Measurements from ENCODE around the gene ATP2B2.

ATP2B2 gene

GRCh38 chr3:10473581-10474274, 31.7 kb downstream of the ATP2B2 start (continued):
- TF ChIP-seq PRDM2 (tag by site-specific recombination; IDR thresholded peaks at IDR 0.05; ENCODE audit: borderline replicate concordance) = no peak
- TF ChIP-seq, protein P1, sequence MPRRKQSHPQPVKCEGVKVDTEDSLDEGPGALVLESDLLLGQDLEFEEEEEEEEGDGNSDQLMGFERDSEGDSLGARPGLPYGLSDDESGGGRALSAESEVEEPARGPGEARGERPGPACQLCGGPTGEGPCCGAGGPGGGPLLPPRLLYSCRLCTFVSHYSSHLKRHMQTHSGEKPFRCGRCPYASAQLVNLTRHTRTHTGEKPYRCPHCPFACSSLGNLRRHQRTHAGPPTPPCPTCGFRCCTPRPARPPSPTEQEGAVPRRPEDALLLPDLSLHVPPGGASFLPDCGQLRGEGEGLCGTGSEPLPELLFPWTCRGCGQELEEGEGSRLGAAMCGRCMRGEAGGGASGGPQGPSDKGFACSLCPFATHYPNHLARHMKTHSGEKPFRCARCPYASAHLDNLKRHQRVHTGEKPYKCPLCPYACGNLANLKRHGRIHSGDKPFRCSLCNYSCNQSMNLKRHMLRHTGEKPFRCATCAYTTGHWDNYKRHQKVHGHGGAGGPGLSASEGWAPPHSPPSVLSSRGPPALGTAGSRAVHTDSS (tag by site-specific recombination; IDR thresholded peaks at IDR 0.05) = no peak
- TF ChIP-seq ZFP37 (tag by site-specific recombination; IDR thresholded peaks at IDR 0.05) = no peak

DNA sequence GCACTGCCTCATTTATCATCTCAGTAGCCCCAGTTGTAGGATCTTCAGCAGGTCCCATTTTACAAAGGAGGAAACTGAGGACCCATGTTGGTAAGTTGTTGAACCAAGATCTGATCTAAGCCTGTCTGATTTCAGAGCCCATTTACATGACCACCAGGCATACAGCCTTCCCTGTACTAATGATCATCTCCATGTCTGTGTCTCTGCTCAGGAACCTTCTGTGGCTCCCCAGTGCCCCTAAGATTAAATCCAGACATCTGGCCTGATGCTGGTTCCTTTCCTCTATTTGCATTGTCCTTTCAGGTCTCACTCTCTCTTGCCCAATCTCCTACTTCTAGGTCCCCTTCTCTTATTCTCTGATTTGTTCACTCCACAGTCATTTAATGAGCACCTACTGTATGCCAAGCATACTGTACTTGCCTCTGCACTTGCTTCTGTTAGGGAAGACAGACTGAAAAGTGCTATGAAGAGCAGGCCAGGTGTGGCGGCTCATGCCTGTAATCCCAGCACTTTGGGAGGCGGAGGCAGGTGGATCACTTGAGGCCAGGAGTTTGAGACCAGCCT, 32.4 kb downstream of the ATP2B2 start:
- Histone ChIP-seq H3K9me3 (ENCODE audit: control insufficient read depth, insufficient read depth, low read depth, low read length) (no peaks in the 10 kb centered on the region), H3K36me3 (ENCODE audit: control insufficient read depth in 2 of 2, insufficient read depth in 1 of 2, low read length in 2 of 2) (no peaks in the 10 kb centered on the region), H3K27ac (ENCODE audit: extremely low read depth, low read depth, low read length) (no peak overlapping the region), H3K4me1 (ENCODE audit: control insufficient read depth, insufficient read depth, low read length) (no peaks in the 10 kb centered on the region), H3K4me3 (ENCODE audit: low read depth, low read length) (no peak overlapping the region)
- TF ChIP-seq ZNF16 (tag by site-specific recombination; IDR thresholded peaks at IDR 0.05; ENCODE audit: low read depth) = peak; percentile 82
- TF ChIP-seq ZXDB (tag by site-specific recombination; IDR thresholded peaks at IDR 0.05) = no peak
- no peak for TF ChIP-seq ZNF416 (tag by site-specific recombination; IDR thresholded peaks at IDR 0.05)
- TF ChIP-seq GLIS2 (tag by site-specific recombination; IDR thresholded peaks at IDR 0.05) = no peak
- TF ChIP-seq, protein P2, sequence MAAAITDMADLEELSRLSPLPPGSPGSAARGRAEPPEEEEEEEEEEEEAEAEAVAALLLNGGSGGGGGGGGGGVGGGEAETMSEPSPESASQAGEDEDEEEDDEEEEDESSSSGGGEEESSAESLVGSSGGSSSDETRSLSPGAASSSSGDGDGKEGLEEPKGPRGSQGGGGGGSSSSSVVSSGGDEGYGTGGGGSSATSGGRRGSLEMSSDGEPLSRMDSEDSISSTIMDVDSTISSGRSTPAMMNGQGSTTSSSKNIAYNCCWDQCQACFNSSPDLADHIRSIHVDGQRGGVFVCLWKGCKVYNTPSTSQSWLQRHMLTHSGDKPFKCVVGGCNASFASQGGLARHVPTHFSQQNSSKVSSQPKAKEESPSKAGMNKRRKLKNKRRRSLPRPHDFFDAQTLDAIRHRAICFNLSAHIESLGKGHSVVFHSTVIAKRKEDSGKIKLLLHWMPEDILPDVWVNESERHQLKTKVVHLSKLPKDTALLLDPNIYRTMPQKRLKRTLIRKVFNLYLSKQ (tag by site-specific recombination; IDR thresholded peaks at IDR 0.05; ENCODE audit: borderline replicate concordance) = no peak
- TF ChIP-seq, protein P3, sequence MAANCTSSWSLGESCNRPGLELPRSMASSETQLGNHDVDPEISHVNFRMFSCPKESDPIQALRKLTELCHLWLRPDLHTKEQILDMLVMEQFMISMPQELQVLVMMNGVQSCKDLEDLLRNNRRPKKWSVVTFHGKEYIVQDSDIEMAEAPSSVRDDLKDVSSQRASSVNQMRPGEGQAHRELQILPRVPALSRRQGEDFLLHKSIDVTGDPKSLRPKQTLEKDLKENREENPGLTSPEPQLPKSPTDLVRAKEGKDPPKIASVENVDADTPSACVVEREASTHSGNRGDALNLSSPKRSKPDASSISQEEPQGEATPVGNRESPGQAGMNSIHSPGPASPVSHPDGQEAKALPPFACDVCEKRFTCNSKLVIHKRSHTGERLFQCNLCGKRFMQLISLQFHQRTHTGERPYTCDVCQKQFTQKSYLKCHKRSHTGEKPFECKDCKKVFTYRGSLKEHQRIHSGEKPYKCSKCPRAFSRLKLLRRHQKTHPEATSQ (tag by site-specific recombination; IDR thresholded peaks at IDR 0.05) = no peak
- TF ChIP-seq ZNF626 (tag by site-specific recombination; IDR thresholded peaks at IDR 0.05) = no peak
- no peak for TF ChIP-seq ZNF37A (tag by site-specific recombination; IDR thresholded peaks at IDR 0.05)
- TF ChIP-seq ZNF449 (tag by site-specific recombination; IDR thresholded peaks at IDR 0.05) = no peak
- TF ChIP-seq ZNF2 (tag by site-specific recombination; IDR thresholded peaks at IDR 0.05) = no peak
- peak; percentile 67 for TF ChIP-seq ZNF664 (tag by site-specific recombination; IDR thresholded peaks at IDR 0.05)
- no peak for TF ChIP-seq ZBTB44 (tag by site-specific recombination; IDR thresholded peaks at IDR 0.05)
- no peak for TF ChIP-seq ZNF76 (tag by site-specific recombination; IDR thresholded peaks at IDR 0.05; ENCODE audit: borderline replicate concordance, low read depth)
- ChIA-PET POLR2A (no interaction called here), CTCF (no interaction called here)
